ENCODE measurements around the gene CSNK1G1. TPM values are rescaled to one million over a fixed set of nuclear protein-coding genes. Genes with fewer than 3 reads are reported as not detected.

Gene CSNK1G1
- total RNA-seq, 1 experiment from 2014 or later: 23.9 TPM

DNA sequence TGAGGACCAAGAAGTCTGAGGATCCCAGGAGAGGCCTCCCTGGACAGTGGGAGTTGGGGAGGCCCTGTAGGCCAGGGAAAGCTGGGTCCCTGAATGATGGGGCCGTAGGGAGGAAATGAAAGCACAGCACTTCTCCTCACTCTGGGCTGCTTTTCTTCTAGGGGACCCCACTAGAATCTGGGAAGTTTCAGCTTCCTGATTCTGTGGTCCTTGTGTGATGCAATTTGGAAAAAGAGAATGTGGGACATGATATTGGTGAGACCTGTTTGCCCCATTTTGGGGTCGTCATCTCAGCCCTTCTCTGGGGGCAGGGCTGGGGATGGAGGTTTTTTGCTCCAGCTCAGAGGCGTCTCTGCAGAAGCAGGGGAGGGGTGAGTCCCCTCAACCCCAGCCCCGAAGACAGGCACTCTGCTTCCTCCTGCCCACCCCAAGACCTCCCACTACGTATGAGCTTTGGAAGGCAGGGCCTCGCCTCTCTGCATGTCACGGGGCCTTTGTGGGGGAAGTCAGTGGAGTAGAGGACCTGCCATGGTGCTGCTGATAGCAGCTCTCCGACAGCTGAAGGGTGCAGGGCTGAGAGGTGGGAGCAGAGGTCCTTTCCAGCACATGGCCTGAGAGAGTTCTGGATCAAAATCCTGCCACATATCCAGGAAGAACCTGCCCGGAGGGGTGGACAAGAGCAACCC, 205.9 kb downstream of the CSNK1G1 start:
- H3K9me3 Mint-ChIP-seq (ENCODE audit: low read depth, unreplicated experiment): no peaks in the 10 kb centered on the region
- CTCF ChIA-PET: interaction anchor here (0.5 to 0.9 kb wide), 3 partner anchors 63 to 642 kb away, joined by 3 to 5 read pairs (median 4); no protein-coding TSS in a partner anchor
- intact Hi-C loops (cut with micrococcal nuclease; ENCODE audit: unreplicated experiment): loop anchor here (10.0 kb wide), 1 partner anchor 55 kb away; the partner anchor contains the start of genes CIAO2A and SNX1
- TF ChIP-seq, protein P1, sequence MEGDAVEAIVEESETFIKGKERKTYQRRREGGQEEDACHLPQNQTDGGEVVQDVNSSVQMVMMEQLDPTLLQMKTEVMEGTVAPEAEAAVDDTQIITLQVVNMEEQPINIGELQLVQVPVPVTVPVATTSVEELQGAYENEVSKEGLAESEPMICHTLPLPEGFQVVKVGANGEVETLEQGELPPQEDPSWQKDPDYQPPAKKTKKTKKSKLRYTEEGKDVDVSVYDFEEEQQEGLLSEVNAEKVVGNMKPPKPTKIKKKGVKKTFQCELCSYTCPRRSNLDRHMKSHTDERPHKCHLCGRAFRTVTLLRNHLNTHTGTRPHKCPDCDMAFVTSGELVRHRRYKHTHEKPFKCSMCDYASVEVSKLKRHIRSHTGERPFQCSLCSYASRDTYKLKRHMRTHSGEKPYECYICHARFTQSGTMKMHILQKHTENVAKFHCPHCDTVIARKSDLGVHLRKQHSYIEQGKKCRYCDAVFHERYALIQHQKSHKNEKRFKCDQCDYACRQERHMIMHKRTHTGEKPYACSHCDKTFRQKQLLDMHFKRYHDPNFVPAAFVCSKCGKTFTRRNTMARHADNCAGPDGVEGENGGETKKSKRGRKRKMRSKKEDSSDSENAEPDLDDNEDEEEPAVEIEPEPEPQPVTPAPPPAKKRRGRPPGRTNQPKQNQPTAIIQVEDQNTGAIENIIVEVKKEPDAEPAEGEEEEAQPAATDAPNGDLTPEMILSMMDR (IDR thresholded peaks at IDR 0.05; ENCODE audit: unreplicated experiment): no peak
- no peak overlapping the region for H3K4me3 Mint-ChIP-seq (ENCODE audit: low read depth, unreplicated experiment)
- H3K27ac Mint-ChIP-seq (ENCODE audit: unreplicated experiment): no peak overlapping the region
- peaks cover 20% of the 10 kb centered on the region for H3K4me1 Mint-ChIP-seq (ENCODE audit: low read depth, unreplicated experiment)
- no peak for DNase-seq
- H3K36me3 Mint-ChIP-seq (ENCODE audit: insufficient read depth, unreplicated experiment): peaks cover 51% of the 10 kb centered on the region
- H3K27me3 Mint-ChIP-seq (ENCODE audit: unreplicated experiment): peaks cover 13% of the 10 kb centered on the region
- no TSS peak for BruUV-seq (replicated peaks)

DNA sequence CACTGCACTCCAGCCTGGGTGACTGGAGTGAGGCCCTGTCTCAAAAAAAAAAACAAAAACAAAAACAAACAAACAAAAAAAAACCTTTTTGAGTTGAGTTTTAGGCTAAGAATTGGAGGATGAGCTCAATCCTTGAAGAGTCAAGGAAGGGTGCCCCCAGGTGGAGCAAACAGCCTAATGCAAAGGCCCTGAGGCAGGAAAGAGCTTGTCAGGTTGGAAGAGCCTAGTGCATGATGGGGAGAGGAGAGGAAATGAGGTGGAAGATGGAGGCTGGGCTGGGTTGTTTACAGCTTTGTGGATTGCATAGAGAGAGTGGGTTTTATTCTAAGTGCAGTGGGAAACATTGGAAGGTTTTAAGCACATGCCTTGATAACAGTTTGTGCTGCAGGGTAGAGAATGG, 206.5 kb downstream of the CSNK1G1 start:
- CTCF ChIA-PET: interaction anchor here (0.5 to 0.9 kb wide), 3 partner anchors 63 to 643 kb away, joined by 3 to 5 read pairs (median 4); no protein-coding TSS in a partner anchor
- intact Hi-C loops (cut with micrococcal nuclease; ENCODE audit: unreplicated experiment): no loop called here
- Mint-ChIP-seq H3K27me3 (ENCODE audit: unreplicated experiment) (peaks cover 13% of the 10 kb centered on the region), H3K4me3 (ENCODE audit: low read depth, unreplicated experiment) (no peak overlapping the region), H3K27ac (ENCODE audit: unreplicated experiment) (no peak overlapping the region), H3K4me1 (ENCODE audit: low read depth, unreplicated experiment) (peaks cover 20% of the 10 kb centered on the region), H3K36me3 (ENCODE audit: insufficient read depth, unreplicated experiment) (peaks cover 52% of the 10 kb centered on the region), H3K9me3 (ENCODE audit: low read depth, unreplicated experiment) (no peaks in the 10 kb centered on the region)
- no peak for DNase-seq
- BruUV-seq (replicated peaks): no TSS peak
- TF ChIP-seq, protein P1 (IDR thresholded peaks at IDR 0.05; ENCODE audit: unreplicated experiment): no peak

GRCh38 chr15:64148581-64148980, 207.4 kb downstream of the CSNK1G1 start:
- H3K4me3 Mint-ChIP-seq (ENCODE audit: low read depth, unreplicated experiment): no peak overlapping the region
- peaks cover 14% of the 10 kb centered on the region for H3K4me1 Mint-ChIP-seq (ENCODE audit: low read depth, unreplicated experiment)
- H3K9me3 Mint-ChIP-seq (ENCODE audit: low read depth, unreplicated experiment): no peaks in the 10 kb centered on the region
- no peak overlapping the region for H3K27ac Mint-ChIP-seq (ENCODE audit: unreplicated experiment)
- H3K27me3 Mint-ChIP-seq (ENCODE audit: unreplicated experiment): peaks cover 8% of the 10 kb centered on the region
- no peak for DNase-seq
- intact Hi-C loops (cut with micrococcal nuclease; ENCODE audit: unreplicated experiment): no loop called here
- no TSS peak for BruUV-seq (replicated peaks)
- CTCF ChIA-PET: no interaction called here
- TF ChIP-seq, protein P1 (IDR thresholded peaks at IDR 0.05; ENCODE audit: unreplicated experiment): no peak
- H3K36me3 Mint-ChIP-seq (ENCODE audit: insufficient read depth, unreplicated experiment): peaks cover 47% of the 10 kb centered on the region

DNA sequence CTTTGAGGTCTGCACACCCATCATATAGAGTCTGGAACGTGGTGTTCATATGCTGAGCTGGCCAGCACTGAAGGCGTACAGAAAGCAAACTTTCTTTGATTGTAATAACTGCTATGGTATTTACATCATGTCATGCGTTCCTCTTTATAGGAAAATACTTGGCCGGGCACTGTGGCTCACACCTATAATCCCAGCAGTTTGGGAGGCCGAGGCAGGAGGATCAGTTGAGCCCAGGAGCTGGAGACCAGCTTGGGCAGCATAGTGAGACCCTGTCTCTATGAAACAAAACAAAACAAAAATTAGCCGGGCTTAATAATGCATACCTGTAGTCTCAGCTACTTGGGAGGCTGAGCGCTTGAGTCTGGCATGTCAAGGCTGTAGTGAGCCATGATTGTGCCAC, 207.8 kb downstream of the CSNK1G1 start:
- Mint-ChIP-seq H3K4me3 (ENCODE audit: low read depth, unreplicated experiment) (no peak overlapping the region), H3K9me3 (ENCODE audit: low read depth, unreplicated experiment) (no peaks in the 10 kb centered on the region), H3K4me1 (ENCODE audit: low read depth, unreplicated experiment) (peaks cover 10% of the 10 kb centered on the region), H3K27ac (ENCODE audit: unreplicated experiment) (no peak overlapping the region), H3K27me3 (ENCODE audit: unreplicated experiment) (peaks cover 4% of the 10 kb centered on the region), H3K36me3 (ENCODE audit: insufficient read depth, unreplicated experiment) (peaks cover 43% of the 10 kb centered on the region)
- no TSS peak for BruUV-seq (replicated peaks)
- intact Hi-C loops (cut with micrococcal nuclease; ENCODE audit: unreplicated experiment): no loop called here
- CTCF ChIA-PET: no interaction called here
- TF ChIP-seq, protein P1 (IDR thresholded peaks at IDR 0.05; ENCODE audit: unreplicated experiment): no peak
- no peak for DNase-seq
